Measurements from ENCODE around the gene GABRG2.
"Not testable (repeated sequence)": the region's sequence is repeated elsewhere in the genome, so short reads cannot be mapped to it uniquely, and the experiment has no call there.

GABRG2 gene

GRCh38 chr5:162067655-162068411 is at the start of gene GABRG2:
Gene GABRG2, plus strand, starts transcription at chr5:162067773. Its CDS starts 227 bp downstream, at chr5:162068000.
- DNase-seq (ENCODE audit: low read depth) = no peak
- TF ChIP-seq CTCF (conservative IDR thresholded peaks at IDR 0.05; ENCODE audit: low read depth, low read length) = no peak
- no peak within 1 kb of the TSS for H3K4me3 ChIP-seq (ENCODE audit: low read depth, low read length)

GRCh38 chr5:162025312-162025711 is 42.3 kb upstream of the GABRG2 start:
- no peak overlapping the region for H3K4me3 ChIP-seq (ENCODE audit: low read depth, low read length)
- no peak for DNase-seq (ENCODE audit: low read depth)
- no peak for TF ChIP-seq CTCF (conservative IDR thresholded peaks at IDR 0.05; ENCODE audit: low read depth, low read length)

- DNase-seq (ENCODE audit: low read depth) = no peak
- no peak overlapping the region for H3K4me3 ChIP-seq (ENCODE audit: low read depth, low read length)
- TF ChIP-seq CTCF (conservative IDR thresholded peaks at IDR 0.05; ENCODE audit: low read depth, low read length) = no peak
Measured at GRCh38 chr5:162026803-162027202, 40.8 kb upstream of the GABRG2 start.

GRCh38 chr5:162037431-162037830 is 30.1 kb upstream of the GABRG2 start:
- no peak for TF ChIP-seq CTCF (conservative IDR thresholded peaks at IDR 0.05; ENCODE audit: low read depth, low read length)
- no peak for DNase-seq (ENCODE audit: low read depth)
- H3K4me3 ChIP-seq (ENCODE audit: low read depth, low read length) = no peak overlapping the region

- DNase-seq (ENCODE audit: low read depth) = no peak
- no peak overlapping the region for H3K4me3 ChIP-seq (ENCODE audit: low read depth, low read length)
- no peak for TF ChIP-seq CTCF (conservative IDR thresholded peaks at IDR 0.05; ENCODE audit: low read depth, low read length)
Measured at GRCh38 chr5:162047279-162047678, 20.3 kb upstream of the GABRG2 start.

- H3K4me3 ChIP-seq (ENCODE audit: low read depth, low read length) = no peak overlapping the region
- no peak for TF ChIP-seq CTCF (conservative IDR thresholded peaks at IDR 0.05; ENCODE audit: low read depth, low read length)
- no peak for DNase-seq (ENCODE audit: low read depth)
Measured at GRCh38 chr5:162052676-162053075, 14.9 kb upstream of the GABRG2 start.

- not testable (repeated sequence) for H3K4me3 ChIP-seq (ENCODE audit: low read depth, low read length); DNase-seq (ENCODE audit: low read depth)
Measured at GRCh38 chr5:162055095-162055494, 12.5 kb upstream of the GABRG2 start.

Data from choroid plexus epithelial cell (primary cell).